ENCODE measurements around the gene TMEM26.

TMEM26 gene

DNA sequence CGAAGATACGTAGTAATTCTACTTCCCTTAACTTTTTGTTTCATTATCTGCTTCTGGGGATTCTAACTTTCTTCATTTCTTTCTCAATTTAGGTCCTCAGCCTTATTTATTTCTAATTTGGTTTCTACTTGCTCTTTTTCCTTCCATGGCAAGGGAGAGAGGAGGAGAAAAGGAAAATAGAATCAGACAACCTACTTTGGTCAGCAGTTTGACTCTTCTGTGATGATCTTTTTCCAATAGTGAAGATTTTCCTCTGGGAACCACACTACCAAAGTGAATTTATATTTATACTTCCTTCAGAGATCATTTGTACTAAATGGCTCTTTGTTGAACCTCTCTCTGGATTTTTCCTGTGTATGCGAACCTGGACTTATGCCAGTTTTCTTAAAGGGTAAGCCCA is 90.2 kb downstream of the TMEM26 start:
- TF ChIP-seq, protein P1, sequence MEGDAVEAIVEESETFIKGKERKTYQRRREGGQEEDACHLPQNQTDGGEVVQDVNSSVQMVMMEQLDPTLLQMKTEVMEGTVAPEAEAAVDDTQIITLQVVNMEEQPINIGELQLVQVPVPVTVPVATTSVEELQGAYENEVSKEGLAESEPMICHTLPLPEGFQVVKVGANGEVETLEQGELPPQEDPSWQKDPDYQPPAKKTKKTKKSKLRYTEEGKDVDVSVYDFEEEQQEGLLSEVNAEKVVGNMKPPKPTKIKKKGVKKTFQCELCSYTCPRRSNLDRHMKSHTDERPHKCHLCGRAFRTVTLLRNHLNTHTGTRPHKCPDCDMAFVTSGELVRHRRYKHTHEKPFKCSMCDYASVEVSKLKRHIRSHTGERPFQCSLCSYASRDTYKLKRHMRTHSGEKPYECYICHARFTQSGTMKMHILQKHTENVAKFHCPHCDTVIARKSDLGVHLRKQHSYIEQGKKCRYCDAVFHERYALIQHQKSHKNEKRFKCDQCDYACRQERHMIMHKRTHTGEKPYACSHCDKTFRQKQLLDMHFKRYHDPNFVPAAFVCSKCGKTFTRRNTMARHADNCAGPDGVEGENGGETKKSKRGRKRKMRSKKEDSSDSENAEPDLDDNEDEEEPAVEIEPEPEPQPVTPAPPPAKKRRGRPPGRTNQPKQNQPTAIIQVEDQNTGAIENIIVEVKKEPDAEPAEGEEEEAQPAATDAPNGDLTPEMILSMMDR (IDR thresholded peaks at IDR 0.05; ENCODE audit: control extremely low read depth, extremely low read depth, low read depth, missing control alignments) = no peak
- DNase-seq (ENCODE audit: extremely low spot score) = no peak
- ChIA-PET CTCF (no interaction called here), POLR2A (no interaction called here)

DNA sequence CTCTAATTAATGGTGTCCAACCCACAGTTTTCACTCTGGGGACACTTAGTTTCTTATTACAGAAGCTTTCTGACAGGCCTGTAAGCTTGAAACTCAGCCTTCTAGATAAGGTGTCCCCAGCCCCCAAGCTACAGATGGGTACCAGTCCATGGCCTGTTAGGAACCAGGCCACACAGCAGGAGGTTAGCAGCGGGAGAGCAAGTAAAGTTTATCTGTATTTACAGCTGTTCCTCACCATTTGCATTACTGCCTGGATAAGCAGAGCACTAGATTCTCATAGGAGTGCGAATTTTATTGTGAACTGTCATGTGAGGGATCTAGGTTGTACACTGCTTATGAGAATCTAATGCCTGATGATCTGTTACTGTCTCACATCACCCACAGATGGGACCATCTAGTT is 93.7 kb downstream of the TMEM26 start:
- ChIA-PET POLR2A (no interaction called here), CTCF (no interaction called here)
- TF ChIP-seq, protein P1 (IDR thresholded peaks at IDR 0.05; ENCODE audit: control extremely low read depth, extremely low read depth, low read depth, missing control alignments) = no peak
- DNase-seq (ENCODE audit: extremely low spot score) = no peak

DNA sequence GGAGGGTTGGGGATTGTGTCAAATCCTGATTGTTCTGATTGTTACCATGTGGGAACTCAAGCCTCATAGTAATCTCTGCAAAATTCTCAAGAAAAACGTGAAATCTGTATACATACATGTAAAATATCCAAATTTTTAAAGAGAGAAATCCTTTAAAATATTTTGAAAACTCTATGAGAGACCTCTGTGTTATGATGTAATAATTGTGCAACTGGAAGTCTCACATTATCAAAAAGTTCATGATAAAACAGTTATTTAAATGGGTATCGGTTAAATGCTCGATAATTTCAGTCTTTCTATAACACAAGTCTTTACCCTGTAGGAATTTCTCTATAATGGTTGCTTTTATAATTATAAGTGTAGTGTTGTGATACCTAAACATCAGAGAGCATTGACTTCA is 95.5 kb downstream of the TMEM26 start:
- TF ChIP-seq, protein P1 (IDR thresholded peaks at IDR 0.05; ENCODE audit: control extremely low read depth, extremely low read depth, low read depth, missing control alignments) = no peak
- ChIA-PET POLR2A (no interaction called here), CTCF (no interaction called here)
- no peak for DNase-seq (ENCODE audit: extremely low spot score)
